ENCODE results near the gene SLCO2B1. TPM values are rescaled to one million over a fixed set of nuclear protein-coding genes. Genes with fewer than 3 reads are reported as not detected.

SLCO2B1 gene
- total RNA-seq, 1 donor from 2014 or later: 0.23 TPM

DNA sequence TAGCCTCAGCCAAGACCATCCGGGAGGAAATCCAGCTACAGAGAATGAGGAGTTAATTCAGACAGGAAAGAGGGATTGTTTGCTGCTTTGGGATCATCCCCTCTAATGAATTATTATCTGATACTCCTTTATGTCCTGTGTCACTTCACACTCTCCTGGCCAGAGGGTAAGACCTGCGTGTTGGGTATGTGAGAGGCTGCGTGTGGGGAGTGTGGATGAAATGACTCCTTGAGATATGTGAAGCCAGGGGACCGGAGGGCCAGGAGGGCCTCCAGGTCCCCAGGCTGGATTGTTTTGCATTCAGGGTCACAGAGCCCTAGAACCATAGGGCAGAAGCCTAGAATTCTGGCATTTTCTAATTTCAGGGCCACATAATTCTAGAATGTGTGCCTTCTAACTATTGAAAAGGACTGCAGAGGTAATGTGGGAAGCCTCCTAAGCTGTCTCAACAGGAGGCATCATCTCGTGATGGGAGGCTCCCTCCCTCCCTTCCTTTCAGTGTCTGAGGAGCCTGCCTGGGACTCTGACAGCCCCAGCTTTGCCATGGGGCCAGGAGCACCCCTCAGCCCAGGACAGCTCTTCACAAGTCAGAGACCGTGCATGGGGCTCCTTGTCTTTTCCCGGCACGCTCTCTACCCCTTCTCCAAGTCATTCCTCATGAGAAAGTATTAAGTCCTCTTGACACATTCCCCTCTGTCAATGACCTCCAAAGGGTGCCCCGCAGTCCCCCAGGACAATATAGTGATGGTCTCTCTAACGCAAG is 93.3 kb downstream of the SLCO2B1 start:
- TF ChIP-seq CTCF (conservative IDR thresholded peaks at IDR 0.05; ENCODE audit: low read depth, low read length): no peak
- H3K4me3 ChIP-seq (ENCODE audit: low read depth, low read length): no peak overlapping the region
- no peak for DNase-seq (ENCODE audit: low read depth)

DNA sequence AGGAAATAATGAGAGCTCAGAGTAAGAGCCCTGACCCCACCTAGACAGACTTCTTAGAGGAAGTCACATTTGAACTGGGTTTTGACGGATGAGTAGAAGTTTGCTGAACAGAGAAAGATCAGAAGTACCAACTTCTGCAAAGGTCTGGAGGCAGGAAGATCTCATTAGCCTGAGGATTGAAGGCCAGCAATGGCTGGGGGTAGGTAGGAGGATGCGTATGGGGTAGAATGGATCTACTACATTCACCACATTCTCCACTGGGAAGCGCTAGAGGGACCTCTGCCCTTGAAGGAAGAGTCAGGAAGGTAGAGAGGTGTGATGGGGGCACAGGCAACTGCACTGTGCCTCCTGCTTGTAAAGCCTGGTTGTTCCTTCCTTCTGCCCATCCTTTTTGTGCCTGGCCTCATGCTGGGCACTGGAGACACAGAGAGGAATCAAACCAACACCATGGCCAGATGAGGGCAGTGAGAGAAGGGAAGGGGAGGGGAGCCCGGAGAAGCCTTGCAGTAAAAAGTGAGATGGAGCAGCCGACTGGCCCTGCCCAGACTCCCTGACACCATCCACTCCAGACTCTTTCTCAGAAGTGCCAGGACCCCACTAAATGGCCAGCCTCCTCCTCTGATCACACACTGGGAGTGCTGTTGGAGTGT is 94.6 kb downstream of the SLCO2B1 start:
- no peak for TF ChIP-seq CTCF (conservative IDR thresholded peaks at IDR 0.05; ENCODE audit: low read depth, low read length)
- DNase-seq (ENCODE audit: low read depth): no peak
- no peak overlapping the region for H3K4me3 ChIP-seq (ENCODE audit: low read depth, low read length)

DNA sequence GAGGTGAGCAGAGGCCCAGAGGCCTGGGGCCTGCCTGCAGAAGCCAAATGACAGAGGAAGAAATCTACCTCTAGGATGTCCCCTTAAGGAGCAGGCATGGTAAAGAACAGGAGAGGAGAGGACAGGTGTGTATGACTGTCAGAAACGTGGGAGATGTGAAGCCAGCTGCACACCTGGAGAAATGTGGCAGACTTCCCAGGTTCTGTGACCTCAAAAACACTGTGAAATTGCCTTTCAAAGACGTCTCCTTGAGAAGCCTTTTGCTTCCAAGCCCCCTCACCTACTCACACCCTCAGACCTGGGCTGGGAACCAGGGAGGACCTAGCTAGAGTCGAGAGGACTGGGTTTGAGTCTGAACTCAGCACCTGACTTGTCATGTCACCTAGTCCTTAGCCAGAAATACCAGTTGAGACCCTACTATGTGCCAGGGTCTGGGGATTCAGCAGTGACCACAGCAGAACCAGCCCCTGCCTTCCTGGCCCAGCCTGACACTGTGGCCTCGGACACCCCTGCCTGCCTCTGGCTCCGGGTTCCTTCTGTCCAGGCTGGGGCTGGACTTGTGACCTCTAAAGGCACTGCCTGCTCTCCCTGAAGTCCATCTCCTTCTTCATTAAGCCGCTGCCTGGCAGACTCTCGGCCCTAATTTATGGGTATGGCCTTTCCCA is 95.2 kb downstream of the SLCO2B1 start:
- no peak overlapping the region for H3K4me3 ChIP-seq (ENCODE audit: low read depth, low read length)
- no peak for TF ChIP-seq CTCF (conservative IDR thresholded peaks at IDR 0.05; ENCODE audit: low read depth, low read length)
- DNase-seq (ENCODE audit: low read depth): no peak

DNA sequence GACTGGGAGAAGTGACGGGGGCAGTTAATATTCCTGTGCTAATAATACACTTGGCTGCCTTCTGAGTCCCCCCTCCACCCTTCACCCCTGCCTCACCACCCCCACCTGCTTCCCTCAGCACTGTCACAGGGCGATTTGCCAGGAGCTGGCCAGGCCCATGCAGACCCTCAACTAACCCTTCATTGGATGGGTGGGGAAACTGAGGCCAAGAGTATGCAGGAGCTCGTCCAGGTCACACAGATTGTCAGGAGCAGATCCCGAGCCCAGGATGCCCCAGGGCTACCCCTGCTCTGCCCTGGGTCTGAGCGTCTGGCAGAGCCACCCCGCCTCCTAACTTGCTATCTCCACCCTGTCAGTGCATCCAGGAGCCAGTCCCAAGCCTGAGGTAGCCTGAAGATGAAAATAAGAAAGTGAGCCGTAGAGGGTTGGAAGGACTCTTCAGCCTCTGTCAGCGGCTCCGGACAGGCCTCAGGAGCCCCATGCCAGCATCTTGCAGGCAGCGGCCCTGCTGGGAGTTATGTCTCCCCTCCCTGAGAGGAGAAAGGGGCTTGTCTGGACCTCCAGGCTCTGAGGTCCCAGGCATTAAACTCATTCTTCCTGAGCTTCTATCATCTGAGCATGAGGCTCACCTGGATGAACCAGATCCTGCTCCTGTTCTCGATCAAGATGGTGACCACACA is 95.9 kb downstream of the SLCO2B1 start:
- no peak for TF ChIP-seq CTCF (conservative IDR thresholded peaks at IDR 0.05; ENCODE audit: low read depth, low read length)
- no peak for DNase-seq (ENCODE audit: low read depth)
- no peak overlapping the region for H3K4me3 ChIP-seq (ENCODE audit: low read depth, low read length)

DNA sequence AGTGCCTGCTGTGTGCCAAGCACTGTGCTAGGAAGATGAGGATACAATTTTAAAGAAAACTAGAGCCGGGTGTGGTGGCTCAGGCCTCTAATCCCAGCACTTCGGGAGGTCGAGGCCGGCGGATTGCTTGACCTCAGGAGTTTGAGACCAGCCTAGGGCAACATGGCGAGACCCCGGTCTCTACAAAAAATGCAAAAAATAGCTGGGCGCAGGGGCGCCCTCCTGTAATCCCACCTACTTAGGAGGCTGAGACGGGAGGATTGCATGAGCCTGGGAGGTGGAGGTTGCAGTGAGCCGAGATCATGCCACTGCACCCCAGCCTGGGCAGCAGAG is 98.0 kb downstream of the SLCO2B1 start:
- no peak overlapping the region for H3K4me3 ChIP-seq (ENCODE audit: low read depth, low read length)
- TF ChIP-seq CTCF (conservative IDR thresholded peaks at IDR 0.05; ENCODE audit: low read depth, low read length): no peak
- DNase-seq (ENCODE audit: low read depth): no peak

GRCh38 chr11:75249704-75250103 is 98.8 kb downstream of the SLCO2B1 start:
- DNase-seq (ENCODE audit: low read depth): no peak
- no peak for TF ChIP-seq CTCF (conservative IDR thresholded peaks at IDR 0.05; ENCODE audit: low read depth, low read length)
- H3K4me3 ChIP-seq (ENCODE audit: low read depth, low read length): no peak overlapping the region
